GM12892 (cell line): ENCODE data around the gene LMF2.

Experiments used
- DNase-seq: peaks from one replicate; pipeline ENCODE4 v3.0.0; 2011; ENCODE audit not compliant: insufficient read length
- FAIRE-seq: peaks from 2 replicates; lab custom pipeline; 2011; peaks lifted over from hg19 to GRCh38; lab: Jason Lieb, UNC
- POLR2A ChIP-seq: IDR thresholded peaks from 2 replicates; pipeline ENCODE4 v1.6.1; 2011; ENCODE audit warnings: low read depth, low read length, control low read depth
- POLR2AphosphoS5 ChIP-seq: IDR thresholded peaks from 2 replicates; pipeline ENCODE4 v1.6.1; 2011; ENCODE audit warnings: low read depth, low read length, control low read depth
- TAF1 ChIP-seq: IDR thresholded peaks from 2 replicates; pipeline ENCODE4 v1.6.1; 2011; ENCODE audit warnings: low read depth, mild to moderate bottlenecking, control low read depth, low read length, borderline replicate concordance

The LMF2 gene

GRCh38 chr22:50461536-50461935, 46.0 kb downstream of the LMF2 start:
- no peak for FAIRE-seq
- no peak for DNase-seq
- TF ChIP-seq POLR2AphosphoS5: no peak
- TF ChIP-seq TAF1: no peak
- no peak for TF ChIP-seq POLR2A

GRCh38 chr22:50460938-50461337, 46.6 kb downstream of the LMF2 start:
- TF ChIP-seq POLR2AphosphoS5 (no peak), POLR2A (no peak), TAF1 (no peak)
- DNase-seq: no peak
- FAIRE-seq: no peak

- FAIRE-seq: no peak
- TF ChIP-seq POLR2A: no peak
- DNase-seq: no peak
These were observed 47.9 kb downstream of the LMF2 start for GRCh38 chr22:50459496-50460140.

GRCh38 chr22:50459016-50459415, 48.5 kb downstream of the LMF2 start:
- FAIRE-seq: no peak
- TF ChIP-seq TAF1 (no peak), POLR2AphosphoS5 (no peak), POLR2A (no peak)
- no peak for DNase-seq

- FAIRE-seq (no peak), DNase-seq (no peak)
- TF ChIP-seq TAF1 (no peak), POLR2A (no peak), POLR2AphosphoS5 (no peak)
These were observed 50.9 kb downstream of the LMF2 start for GRCh38 chr22:50456466-50457234.

GRCh38 chr22:50456026-50456425, 51.5 kb downstream of the LMF2 start:
- no peak for FAIRE-seq
- TF ChIP-seq POLR2A (no peak), POLR2AphosphoS5 (no peak), TAF1 (no peak)
- DNase-seq: no peak

- FAIRE-seq (no peak), DNase-seq (no peak)
- no peak for TF ChIP-seq POLR2AphosphoS5
These were observed 52.3 kb downstream of the LMF2 start for GRCh38 chr22:50455201-50455600.

- FAIRE-seq (no peak), DNase-seq (no peak)
- TF ChIP-seq POLR2AphosphoS5: no peak
These were observed 52.9 kb downstream of the LMF2 start for GRCh38 chr22:50454556-50455075.
